HepG2 (cell line): ENCODE data around the gene TMA7B.

Experiments used
- CTCF ChIP-seq: sonication (generic); formaldehyde crosslinking; IDR thresholded peaks from 2 replicates; pipeline ENCODE4 v1.5.0; 2020; ENCODE audit warnings: mild to moderate bottlenecking, missing genetic modification reagents, moderate library complexity
- HBP1 ChIP-seq: IDR thresholded peaks from 2 replicates; pipeline ENCODE4 v1.6.1; 2016; ENCODE audit warnings: low read depth, control low read depth
- MXD1 ChIP-seq: sonication (generic); formaldehyde crosslinking; IDR thresholded peaks from 2 replicates; pipeline ENCODE4 v1.4.0; 2020; ENCODE audit warnings: mild to moderate bottlenecking, missing genetic modification reagents
- NFKB2 ChIP-seq: sonication (generic); formaldehyde crosslinking; IDR thresholded peaks from 2 replicates; pipeline ENCODE4 v1.4.0; 2020; ENCODE audit warnings: missing genetic modification reagents, borderline replicate concordance
- REST ChIP-seq, 2 experiments: IDR thresholded peaks; 2 replicates each; pipeline ENCODE4 v1.6.1; 2011 to 2012; ENCODE audit warnings: low read length in 2 of 2, borderline replicate concordance in 1 of 2, low read depth in 1 of 2, mild to moderate bottlenecking in 1 of 2, moderate library complexity in 1 of 2
- TAF15 ChIP-seq: fragments of 200-400 bp; formaldehyde crosslinking; IDR thresholded peaks from one replicate; pipeline ENCODE4 v1.6.1; 2018; ENCODE audit warnings: mild to moderate bottlenecking, low read depth, low read length; ENCODE audit not compliant: poor library complexity, severe bottlenecking
- ZBTB7A ChIP-seq: sonication (generic); formaldehyde crosslinking; IDR thresholded peaks from 2 replicates; pipeline ENCODE4 v1.8.0; 2022; ENCODE audit warnings: mild to moderate bottlenecking, missing genetic modification reagents
- ZHX1 ChIP-seq: sonication (generic); formaldehyde crosslinking; IDR thresholded peaks from 2 replicates; pipeline ENCODE4 v1.8.1; 2022; ENCODE audit warnings: low read depth, mild to moderate bottlenecking, missing genetic modification reagents
- ZNF317 ChIP-seq: sonication (generic); formaldehyde crosslinking; IDR thresholded peaks from 2 replicates; pipeline ENCODE4 v1.5.0; 2020; ENCODE audit warnings: mild to moderate bottlenecking, missing genetic modification reagents

- TF ChIP-seq ZBTB7A (CRISPR knock-in tag) (no peak), ZHX1 (no peak), CTCF (no peak), HBP1 (no peak), ZNF317 (CRISPR knock-in tag) (no peak), TAF15 (no peak), NFKB2 (no peak), MXD1 (CRISPR knock-in tag) (no peak), REST (IDR thresholded peaks at IDR 0.05; ENCODE audit: borderline replicate concordance in 1 of 2, low read depth in 1 of 2, low read length in 2 of 2) (no peak)
Measured at GRCh38 chr22:39959640-39960447, at the start of gene TMA7B.
